Erythroblast (primary cell): ENCODE results near the gene UACA.

ENCODE experiments used
- GATA1 ChIP-seq: IDR thresholded peaks from 2 replicates; pipeline ENCODE4 v1.6.1; 2011; ENCODE audit warnings: low read depth, mild to moderate bottlenecking, control low read depth, low read length, moderate library complexity
- POLR2A ChIP-seq: IDR thresholded peaks from 2 replicates; pipeline ENCODE4 v1.6.1; 2011; ENCODE audit warnings: mild to moderate bottlenecking, low read length

DNA sequence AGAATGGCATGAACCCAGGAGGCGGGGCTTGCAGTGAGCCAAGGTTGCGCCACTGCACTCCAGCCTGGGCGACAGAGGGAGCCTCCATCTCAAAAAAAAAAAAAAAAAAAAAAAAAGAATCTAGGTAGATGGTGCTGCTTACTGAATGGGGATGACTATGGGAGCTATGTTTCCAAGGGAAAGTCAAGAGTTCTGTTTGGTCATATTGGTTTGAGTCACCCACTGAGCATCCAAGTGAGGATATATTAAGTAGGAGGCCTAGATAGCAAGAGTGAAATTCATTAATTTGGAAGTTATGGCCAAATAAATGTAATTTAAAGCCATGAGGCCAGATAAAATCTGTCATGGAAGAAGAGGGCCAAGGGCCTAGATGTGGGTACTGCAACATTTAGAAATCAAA is 9.0 kb upstream of the UACA start:
- TF ChIP-seq POLR2A (no peak), GATA1 (no peak)
